Peyer's patch (tissue), 4 donors: ENCODE results near the gene ZNF566.

ENCODE experiments used
- CTCF ChIP-seq, 6 experiments: fragments of 450-650 bp in 4 of 6; fragments of 200-600 bp in 2 of 6; sonication (generic) in 1 of 6; IDR thresholded peaks; one replicate each; pipeline ENCODE4 v1.5.1; 2017 to 2019; ENCODE audit warnings: antibody characterized with exemption in 6 of 6, mild to moderate bottlenecking in 3 of 6, moderate library complexity in 1 of 6
- POLR2A ChIP-seq, 2 donors: fragments of 450-650 bp; IDR thresholded peaks; one replicate each; pipeline ENCODE4 v1.5.1; 2017; ENCODE audit warnings: antibody characterized with exemption in 2 of 2, mild to moderate bottlenecking in 2 of 2, moderate library complexity in 2 of 2

- TF ChIP-seq POLR2A (IDR thresholded peaks at IDR 0.05) (no peak), CTCF (IDR thresholded peaks at IDR 0.05) (no peak)
Observed at GRCh38 chr19:36514012-36514612, 24.8 kb upstream of the ZNF566 start.
